Left ventricle myocardium superior (tissue), 1 donor: Measurements from ENCODE around the gene SYNGR2. TPM values are rescaled to one million over a fixed set of nuclear protein-coding genes. Genes with fewer than 3 reads are reported as not detected.

ENCODE experiments used
- total RNA-seq: library from RNA; stranded (reverse); fragmentation: NEBNext Ultra II Directional; extraction: Animal tissue kit (Norgen Biotek cat#: 25700); gene quantifications from one replicate; pipeline ENCODE4 v1.2.1, GENCODE V29; 2021
- donor health status: DM: no; HTN: yes; CAD: no; lungs with severe emphysema.

SYNGR2 gene
- total RNA-seq, 1 donor from 2014 or later = 120 TPM

Other genes starting within 250 kb of the SYNGR2 start
- 21.2 TPM for gene TNRC6C, start 209.9 kb upstream of the SYNGR2 start, total RNA-seq
- 69.2 TPM for gene TMC6, start 39.8 kb upstream of the SYNGR2 start, total RNA-seq
- 1.5 TPM for gene TMC8, start 37.8 kb upstream of the SYNGR2 start, total RNA-seq
- not detected for gene C17orf99, start 22.2 kb upstream of the SYNGR2 start, total RNA-seq
- gene TK1, start 18.5 kb downstream of the SYNGR2 start, total RNA-seq = 2.1 TPM
- gene AFMID, start 18.8 kb downstream of the SYNGR2 start, total RNA-seq = 45.0 TPM
- 0.69 TPM for gene BIRC5, start 45.7 kb downstream of the SYNGR2 start, total RNA-seq
- gene TMEM235, start 63.0 kb downstream of the SYNGR2 start, total RNA-seq = not detected
- 11.1 TPM for gene SOCS3, start 191.5 kb downstream of the SYNGR2 start, total RNA-seq
- gene PGS1, start 210.1 kb downstream of the SYNGR2 start, total RNA-seq = 18.3 TPM